GM12892 (cell line): Measurements from ENCODE around the gene CCDC27.

Experiments
- POLR2A ChIP-seq: IDR thresholded peaks from 2 replicates; pipeline ENCODE4 v1.6.1; 2011; ENCODE audit warnings: low read depth, low read length, control low read depth
- POLR2AphosphoS5 ChIP-seq: IDR thresholded peaks from 2 replicates; pipeline ENCODE4 v1.6.1; 2011; ENCODE audit warnings: low read depth, low read length, control low read depth
- TAF1 ChIP-seq: IDR thresholded peaks from 2 replicates; pipeline ENCODE4 v1.6.1; 2011; ENCODE audit warnings: low read depth, mild to moderate bottlenecking, control low read depth, low read length, borderline replicate concordance

GRCh38 chr1:3752400-3752945, at the start of gene CCDC27:
- TF ChIP-seq POLR2A (no peak), POLR2AphosphoS5 (no peak), TAF1 (no peak)
